K562 (cell line): ENCODE data around the gene LRMDA. TPM values are rescaled to one million over a fixed set of nuclear protein-coding genes. Genes with fewer than 3 reads are reported as not detected.

ENCODE experiments used
- ATAC-seq: fragments of 200-7000 bp; cut with Tn5 transposase; 3 replicates; pipeline ENCODE4 v1.9.1; 2020; ENCODE audit warnings: moderate library complexity
- BruUV-seq: library from RNA; stranded (reverse); fragments of 400-500 nt; replicated peaks from 2 replicates; lab custom pipeline; 2021; lab: Mats Ljungman, UMichigan
- CTCF ChIA-PET: fragments of 300-600 bp; formaldehyde crosslinking; extraction: SDS; loops from one replicate; lab custom pipeline; 2021; ENCODE audit warnings: low intra/inter-chr PET ratio; lab: Yijun Ruan, JAX
- POLR2A ChIA-PET: fragments of 300-600, 350-650 bp; sonication (Branson Sonifier 250); formaldehyde crosslinking; extraction: SDS; loops from one replicate; lab custom pipeline; 2021; ENCODE audit warnings: antibody characterized with exemption, inconsistent platforms; lab: Yijun Ruan, JAX
- DNase-seq, 4 experiments: peaks; one replicate each; pipeline versions ENCODE4 v3.0.0 to v3.0.0-alpha.2; 2011 to 2018; ENCODE audit warnings: low spot score in 3 of 4, mixed read lengths in 3 of 4; ENCODE audit errors: extremely low read depth in 1 of 4
- FAIRE-seq: peaks from 2 replicates; lab custom pipeline; 2011; peaks lifted over from hg19 to GRCh38; lab: Jason Lieb, UNC
- H2AFZ ChIP-seq: 2 replicates; pipeline ENCODE4 v1.6.0; 2011; ENCODE audit warnings: low read depth, low read length, control low read depth, inconsistent platforms
- H3K27ac ChIP-seq: fragments of 200-600 bp; 3 replicates; pipeline ENCODE4 v1.8.0; 2011; ENCODE audit warnings: low read depth, mild to moderate bottlenecking, control low read depth, inconsistent platforms, low read length, moderate library complexity, mixed read lengths; ENCODE audit errors: extremely low read depth
- H3K27me3 ChIP-seq, 2 experiments: fragments of 300-600 bp in 1 of 2; 2 replicates in 1 of 2; 3 replicates in 1 of 2; pipeline versions ENCODE4 v1.6.0 to v1.8.0; 2011; ENCODE audit warnings: inconsistent platforms in 2 of 2, low read length in 2 of 2, mild to moderate bottlenecking in 1 of 2, mixed read lengths in 1 of 2, moderate library complexity in 1 of 2; ENCODE audit not compliant: control insufficient read depth in 2 of 2, insufficient read depth in 2 of 2
- H3K36me3 ChIP-seq: fragments of 300-600 bp; 3 replicates; pipeline ENCODE4 v1.8.0; 2011; ENCODE audit warnings: mild to moderate bottlenecking, low read length, inconsistent platforms; ENCODE audit not compliant: control insufficient read depth, insufficient read depth
- H3K4me1 ChIP-seq, 2 experiments: fragments of 200-600 bp in 1 of 2; replicated peaks in 1 of 2; 2 replicates in 1 of 2; 3 replicates in 1 of 2; pipeline versions ENCODE4 v1.5.1 to v1.8.0; 2011; ENCODE audit warnings: inconsistent platforms in 2 of 2, low read length in 2 of 2, mild to moderate bottlenecking in 1 of 2, mixed read lengths in 1 of 2, moderate library complexity in 1 of 2; ENCODE audit not compliant: control insufficient read depth in 2 of 2, insufficient read depth in 2 of 2
- H3K4me2 ChIP-seq: 2 replicates; pipeline ENCODE4 v1.6.1; 2011; ENCODE audit warnings: low read length, control low read depth, inconsistent platforms, mixed read lengths; ENCODE audit not compliant: insufficient read depth
- H3K4me3 ChIP-seq: fragments of 200-600 bp; sonication (generic), shearing (Covaris generic); 2 replicates; pipeline ENCODE4 v1.5.1; 2016; ENCODE audit warnings: control low read depth, inconsistent platforms
- H3K79me2 ChIP-seq: fragments of 200-600 bp; 3 replicates; pipeline ENCODE4 v1.8.0; 2011; ENCODE audit warnings: low read length, inconsistent platforms; ENCODE audit not compliant: control insufficient read depth, insufficient read depth
- H3K9ac ChIP-seq, 2 experiments: 2 replicates each; pipeline versions ENCODE4 v1.6.0 to v1.6.1; 2011; ENCODE audit warnings: low read depth in 2 of 2, low read length in 2 of 2, control low read depth in 1 of 2, inconsistent platforms in 1 of 2, mild to moderate bottlenecking in 1 of 2, mixed read lengths in 1 of 2; ENCODE audit not compliant: insufficient read depth in 1 of 2
- H3K9me1 ChIP-seq: one replicate; pipeline ENCODE4 v1.6.0; 2011; ENCODE audit warnings: inconsistent platforms, mild to moderate bottlenecking, low read length, moderate library complexity; ENCODE audit not compliant: control insufficient read depth, insufficient read depth
- H3K9me3 ChIP-seq: replicated peaks from 2 replicates; pipeline ENCODE4 v1.5.1; 2011; ENCODE audit warnings: low read depth, low read length, inconsistent platforms; ENCODE audit not compliant: control insufficient read depth, insufficient read depth
- H4K20me1 ChIP-seq: replicated peaks from 2 replicates; pipeline ENCODE4 v1.6.1; 2011; ENCODE audit warnings: low read length, inconsistent platforms, mixed read lengths; ENCODE audit not compliant: control insufficient read depth, insufficient read depth
- BHLHE40 ChIP-seq: IDR thresholded peaks from 2 replicates; pipeline ENCODE4 v1.6.1; 2011; ENCODE audit warnings: low read length, improper control_type of control experiment
- BRD9 ChIP-seq: fragments of 450-650 bp; IDR thresholded peaks from 2 replicates; pipeline ENCODE4 v1.6.1; 2018; ENCODE audit warnings: low read depth; ENCODE audit not compliant: partially characterized antibody
- CC2D1A ChIP-seq: fragments of 450-650 bp; IDR thresholded peaks from 2 replicates; pipeline ENCODE4 v1.6.1; 2017; ENCODE audit warnings: mild to moderate bottlenecking
- HDAC2 ChIP-seq: fragments of 450-650 bp; IDR thresholded peaks from 2 replicates; pipeline ENCODE4 v1.6.1; 2016; ENCODE audit warnings: mild to moderate bottlenecking
- KAT2B ChIP-seq: IDR thresholded peaks from one replicate; pipeline ENCODE4 v1.6.1; 2012; ENCODE audit warnings: low read depth, mild to moderate bottlenecking, control low read depth, inconsistent platforms, low read length, moderate library complexity
- MBD2 ChIP-seq: sonication (generic); IDR thresholded peaks from 2 replicates; pipeline ENCODE4 v1.6.1; 2016; ENCODE audit warnings: low read depth, borderline replicate concordance
- NFYB ChIP-seq: IDR thresholded peaks from 2 replicates; pipeline ENCODE4 v1.6.1; 2011; ENCODE audit warnings: mild to moderate bottlenecking, moderate library complexity; ENCODE audit not compliant: insufficient read length; ENCODE audit errors: extremely low read depth
- POLR2B ChIP-seq: fragments of 450-650 bp; IDR thresholded peaks from 2 replicates; pipeline ENCODE4 v1.6.1; 2018; ENCODE audit warnings: low read depth; ENCODE audit not compliant: partially characterized antibody
- PTRF ChIP-seq: fragments of 450-650 bp; IDR thresholded peaks from 2 replicates; pipeline ENCODE4 v1.6.1; 2016; ENCODE audit warnings: mild to moderate bottlenecking, missing genetic modification characterization, missing compliant biosample characterization
- RCOR1 ChIP-seq, 2 experiments: IDR thresholded peaks; 2 replicates each; pipeline ENCODE4 v1.6.1; 2012; ENCODE audit warnings: low read depth in 2 of 2, low read length in 2 of 2, borderline replicate concordance in 1 of 2, improper control_type of control experiment in 1 of 2
- TAF7 ChIP-seq: fragments of 450-650 bp; IDR thresholded peaks from 2 replicates; pipeline ENCODE4 v1.6.1; 2016; ENCODE audit warnings: missing genetic modification characterization, missing compliant biosample characterization
- WGBS: fragments of 100-300 bp; shearing (Covaris generic); methylation state at CpG from one replicate; pipeline ENCODE4 v1.1.6; 2016; ENCODE audit warnings: low coverage, mixed read lengths; ENCODE audit not compliant: insufficient coverage; ENCODE audit errors: missing lambda C conversion rate; 5-methylcytosine and 5-hydroxymethylcytosine counted together
- in situ Hi-C: fragments of 300-500 bp; cut with MboI; formaldehyde crosslinking; loops from 4 replicates; pipeline ENCODE4 v1.15.0; 2018; ENCODE audit warnings: inconsistent platforms, mixed read lengths
- intact Hi-C: fragments of 100-400 bp; cut with micrococcal nuclease; formaldehyde crosslinking; loops from 2 replicates; pipeline ENCODE4 v1.14.2; 2022
- polyA plus RNA-seq, 8 experiments: library from polyadenylated mRNA; depleted of rRNA in 4 of 8; stranded (reverse) in 5 of 8; unstranded in 3 of 8; fragments of >200 nt; fragmentation: Nextera tagmentation in 2 of 8; fragmentation: Illumina TruSeq in 1 of 8; extraction: Ambion mirVana in 2 of 8; extraction: Trizol in 1 of 8; gene quantifications; 2 replicates each; pipeline versions ENCODE4 v1.2.1 to v1.2.3, GENCODE V29; 2011 to 2014; ENCODE audit warnings: inconsistent platforms in 1 of 8, missing spikeins in 1 of 8
- total RNA-seq, 7 experiments: library from RNA; depleted of rRNA in 6 of 7; stranded (reverse); fragments of >200 nt in 6 of 7; fragmentation: Illumina TruSeq in 2 of 7; extraction: Trizol in 2 of 7; gene quantifications; 2 replicates each; pipeline versions ENCODE4 v1.2.1 to v1.2.3, GENCODE V29; 2011 to 2021; ENCODE audit warnings: low replicate concordance in 1 of 7
- TF ChIP-seq, protein P1 (sequence below): sonication (generic); IDR thresholded peaks from 2 replicates; pipeline ENCODE4 v1.6.1; 2016
- TF ChIP-seq, protein P2 (sequence below): fragments of 450-650 bp; IDR thresholded peaks from 2 replicates; pipeline ENCODE4 v1.6.1; 2016; ENCODE audit warnings: antibody characterized with exemption
- TF ChIP-seq, protein P3 (sequence below): sonication (generic); formaldehyde crosslinking; IDR thresholded peaks from 2 replicates; pipeline ENCODE4 v1.9.0; 2022; ENCODE audit warnings: mild to moderate bottlenecking, missing genetic modification reagents
- TF ChIP-seq, protein P4 (sequence below): fragments of 450-650 bp; formaldehyde crosslinking; conservative IDR thresholded peaks from 2 replicates; pipeline ENCODE4 v1.4.0; 2022; ENCODE audit warnings: mild to moderate bottlenecking, missing genetic modification characterization
- TF ChIP-seq, protein P5 (sequence below): fragments of 250-450 bp; sonication (Bioruptor Pico); IDR thresholded peaks from 2 replicates; pipeline ENCODE4 v1.4.0; 2020; ENCODE audit warnings: mild to moderate bottlenecking

LRMDA gene
- total and polyA plus RNA-seq, 9 of the 15 experiments (the other 6 are each of a cell fraction or from before 2014, with no cell fraction given), result 0.25 TPM; not detected in 8

DNA sequence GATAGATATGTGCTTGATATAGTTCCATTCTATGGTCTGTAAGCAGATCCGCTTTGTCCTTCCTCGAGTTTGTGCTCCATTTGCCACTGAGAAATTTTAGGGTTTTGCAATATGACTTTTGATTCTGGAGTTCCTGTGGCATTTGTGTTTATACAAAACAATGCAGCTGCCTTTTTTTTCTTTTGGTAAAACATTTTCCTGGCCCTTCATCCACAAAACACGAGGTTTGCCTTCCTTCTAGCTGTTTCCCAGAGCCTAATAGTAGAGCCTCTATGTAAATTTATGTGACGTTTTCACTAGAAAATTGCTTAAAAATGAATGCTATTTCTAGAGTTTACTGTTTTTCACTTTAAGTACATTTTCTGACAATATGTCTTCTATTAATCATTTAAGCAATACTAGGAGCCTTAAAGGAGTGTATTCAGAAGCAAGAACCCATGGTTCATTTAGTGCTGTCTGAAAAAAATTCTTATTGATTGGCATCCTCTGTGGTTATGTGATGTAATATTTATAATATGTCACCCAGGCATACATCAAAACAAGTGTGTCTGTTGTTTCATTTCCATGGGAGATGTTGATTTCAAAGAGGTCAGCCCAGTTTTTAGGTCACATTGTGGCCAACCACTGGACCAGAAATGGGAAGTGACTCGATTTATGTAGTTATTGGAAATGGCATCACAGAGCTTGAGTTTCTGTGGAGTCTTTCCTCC, 618.3 kb downstream of the LRMDA start:
- in situ Hi-C loops, result no loop called here
- no peak for TF ChIP-seq CC2D1A
- no peak for TF ChIP-seq TAF7 (tag)
- TF ChIP-seq, protein P1, sequence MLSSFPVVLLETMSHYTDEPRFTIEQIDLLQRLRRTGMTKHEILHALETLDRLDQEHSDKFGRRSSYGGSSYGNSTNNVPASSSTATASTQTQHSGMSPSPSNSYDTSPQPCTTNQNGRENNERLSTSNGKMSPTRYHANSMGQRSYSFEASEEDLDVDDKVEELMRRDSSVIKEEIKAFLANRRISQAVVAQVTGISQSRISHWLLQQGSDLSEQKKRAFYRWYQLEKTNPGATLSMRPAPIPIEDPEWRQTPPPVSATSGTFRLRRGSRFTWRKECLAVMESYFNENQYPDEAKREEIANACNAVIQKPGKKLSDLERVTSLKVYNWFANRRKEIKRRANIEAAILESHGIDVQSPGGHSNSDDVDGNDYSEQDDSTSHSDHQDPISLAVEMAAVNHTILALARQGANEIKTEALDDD, result no peak
- no peak for TF ChIP-seq MBD2
- TF ChIP-seq NFYB, result no peak
- no peak for TF ChIP-seq KAT2B
- TF ChIP-seq BHLHE40, result no peak
- TF ChIP-seq HDAC2, result no peak
- TF ChIP-seq, protein P2, sequence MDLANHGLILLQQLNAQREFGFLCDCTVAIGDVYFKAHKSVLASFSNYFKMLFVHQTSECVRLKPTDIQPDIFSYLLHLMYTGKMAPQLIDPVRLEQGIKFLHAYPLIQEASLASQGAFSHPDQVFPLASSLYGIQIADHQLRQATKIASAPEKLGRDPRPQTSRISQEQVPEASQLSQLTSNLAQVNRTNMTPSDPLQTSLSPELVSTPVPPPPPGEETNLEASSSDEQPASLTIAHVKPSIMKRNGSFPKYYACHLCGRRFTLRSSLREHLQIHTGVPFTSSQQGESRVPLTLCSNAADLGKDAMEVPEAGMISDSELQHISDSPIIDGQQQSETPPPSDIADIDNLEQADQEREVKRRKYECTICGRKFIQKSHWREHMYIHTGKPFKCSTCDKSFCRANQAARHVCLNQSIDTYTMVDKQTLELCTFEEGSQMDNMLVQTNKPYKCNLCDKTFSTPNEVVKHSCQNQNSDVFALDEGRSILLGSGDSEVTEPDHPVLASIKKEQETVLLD, result no peak
- TF ChIP-seq RCOR1 (IDR thresholded peaks at IDR 0.05; ENCODE audit: borderline replicate concordance in 1 of 2, low read depth in 2 of 2, low read length in 2 of 2), result no peak
- no peak for TF ChIP-seq POLR2B
- TF ChIP-seq BRD9, result no peak
- TF ChIP-seq, protein P3, sequence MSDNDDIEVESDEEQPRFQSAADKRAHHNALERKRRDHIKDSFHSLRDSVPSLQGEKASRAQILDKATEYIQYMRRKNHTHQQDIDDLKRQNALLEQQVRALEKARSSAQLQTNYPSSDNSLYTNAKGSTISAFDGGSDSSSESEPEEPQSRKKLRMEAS (CRISPR knock-in tag), result no peak
- no peak for TF ChIP-seq PTRF (tag)
- TF ChIP-seq, protein P4, sequence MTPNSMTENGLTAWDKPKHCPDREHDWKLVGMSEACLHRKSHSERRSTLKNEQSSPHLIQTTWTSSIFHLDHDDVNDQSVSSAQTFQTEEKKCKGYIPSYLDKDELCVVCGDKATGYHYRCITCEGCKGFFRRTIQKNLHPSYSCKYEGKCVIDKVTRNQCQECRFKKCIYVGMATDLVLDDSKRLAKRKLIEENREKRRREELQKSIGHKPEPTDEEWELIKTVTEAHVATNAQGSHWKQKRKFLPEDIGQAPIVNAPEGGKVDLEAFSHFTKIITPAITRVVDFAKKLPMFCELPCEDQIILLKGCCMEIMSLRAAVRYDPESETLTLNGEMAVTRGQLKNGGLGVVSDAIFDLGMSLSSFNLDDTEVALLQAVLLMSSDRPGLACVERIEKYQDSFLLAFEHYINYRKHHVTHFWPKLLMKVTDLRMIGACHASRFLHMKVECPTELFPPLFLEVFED, result no peak
- TF ChIP-seq, protein P5, sequence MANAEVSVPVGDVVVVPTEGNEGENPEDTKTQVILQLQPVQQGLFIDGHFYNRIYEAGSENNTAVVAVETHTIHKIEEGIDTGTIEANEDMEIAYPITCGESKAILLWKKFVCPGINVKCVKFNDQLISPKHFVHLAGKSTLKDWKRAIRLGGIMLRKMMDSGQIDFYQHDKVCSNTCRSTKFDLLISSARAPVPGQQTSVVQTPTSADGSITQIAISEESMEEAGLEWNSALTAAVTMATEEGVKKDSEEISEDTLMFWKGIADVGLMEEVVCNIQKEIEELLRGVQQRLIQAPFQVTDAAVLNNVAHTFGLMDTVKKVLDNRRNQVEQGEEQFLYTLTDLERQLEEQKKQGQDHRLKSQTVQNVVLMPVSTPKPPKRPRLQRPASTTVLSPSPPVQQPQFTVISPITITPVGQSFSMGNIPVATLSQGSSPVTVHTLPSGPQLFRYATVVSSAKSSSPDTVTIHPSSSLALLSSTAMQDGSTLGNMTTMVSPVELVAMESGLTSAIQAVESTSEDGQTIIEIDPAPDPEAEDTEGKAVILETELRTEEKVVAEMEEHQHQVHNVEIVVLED (CRISPR knock-in tag), result no peak
- no peak overlapping the region for H3K27ac ChIP-seq
- H3K9me1 ChIP-seq, result no peaks in the 10 kb centered on the region
- ChIA-PET CTCF (no interaction called here), POLR2A (no interaction called here)
- H3K79me2 ChIP-seq, result no peaks in the 10 kb centered on the region
- H3K4me2 ChIP-seq, result no peak overlapping the region
- intact Hi-C loops, result no loop called here
- no peak for FAIRE-seq
- no peak for DNase-seq
- no peaks in the 10 kb centered on the region for H3K36me3 ChIP-seq
- ATAC-seq, result no peak
- H3K4me3 ChIP-seq, result no peak overlapping the region
- 2% methylated on average over 5 of the region's 5 CpGs for WGBS
- no peaks in the 10 kb centered on the region for H4K20me1 ChIP-seq
- H3K4me1 ChIP-seq, result no peaks in the 10 kb centered on the region
- BruUV-seq, result no TSS peak
- H3K27me3 ChIP-seq, result no peaks in the 10 kb centered on the region
- H3K9ac ChIP-seq, result no peak overlapping the region
- no peak overlapping the region for H2AFZ ChIP-seq
- no peaks in the 10 kb centered on the region for H3K9me3 ChIP-seq
